IMR-90 (cell line): Measurements from ENCODE around the gene AGAP6. TPM values are rescaled to one million over a fixed set of nuclear protein-coding genes. Genes with fewer than 3 reads are reported as not detected.
"Not testable (repeated sequence)": the region's sequence is repeated elsewhere in the genome, so short reads cannot be mapped to it uniquely, and the experiment has no call there.

Source experiments
- ATAC-seq: fragments of 200-7000 bp; cut with Tn5 transposase; 2 replicates; pipeline ENCODE4 v1.9.1; 2020; ENCODE audit warnings: low read depth, mild to moderate bottlenecking, moderate library complexity
- BruUV-seq: library from RNA; stranded (reverse); fragments of 400-500 nt; replicated peaks from 2 replicates; lab custom pipeline; 2021; lab: Mats Ljungman, UMichigan
- CTCF ChIA-PET: fragments of 300-600 bp; formaldehyde crosslinking; extraction: SDS; loops from one replicate; lab custom pipeline; 2021; ENCODE audit warnings: antibody characterized with exemption; lab: Yijun Ruan, JAX
- POLR2A ChIA-PET: fragments of 300-600 bp; sonication (Branson Sonifier 250); formaldehyde crosslinking; loops from one replicate; lab custom pipeline; 2022; ENCODE audit warnings: antibody characterized with exemption; ENCODE audit not compliant: unreplicated experiment; lab: Charles Lee
- DNase-seq: peaks from one replicate; pipeline ENCODE4 v3.0.0; 2013
- H2AFZ ChIP-seq: replicated peaks from 2 replicates; pipeline ENCODE3; 2013; ENCODE audit warnings: low read length, mild to moderate bottlenecking; ENCODE audit not compliant: poor library complexity
- H2AK5ac ChIP-seq: 2 replicates; pipeline ENCODE4 v1.6.1; 2013; ENCODE audit warnings: low read depth, low read length, inconsistent platforms
- H2AK9ac ChIP-seq: replicated peaks from 2 replicates; pipeline ENCODE3; 2013; ENCODE audit warnings: mild to moderate bottlenecking, low read depth, low read length, moderate library complexity; ENCODE audit not compliant: poor library complexity
- H2BK120ac ChIP-seq: 2 replicates; pipeline ENCODE4 v1.6.1; 2013; ENCODE audit warnings: low read depth, low read length, inconsistent platforms
- H2BK15ac ChIP-seq: 3 replicates; pipeline ENCODE4 v1.6.1; 2013; ENCODE audit warnings: low read depth, low read length, inconsistent platforms
- H2BK20ac ChIP-seq: 2 replicates; pipeline ENCODE4 v1.6.1; 2013; ENCODE audit warnings: low read depth, mild to moderate bottlenecking, inconsistent platforms, low read length, moderate library complexity
- H2BK5ac ChIP-seq: 2 replicates; pipeline ENCODE4 v1.6.1; 2013; ENCODE audit warnings: mild to moderate bottlenecking, low read depth, low read length, inconsistent platforms; ENCODE audit not compliant: poor library complexity, severe bottlenecking
- H3K14ac ChIP-seq: replicated peaks from 2 replicates; pipeline ENCODE4 v1.6.1; 2013; ENCODE audit warnings: low read depth, low read length, inconsistent platforms
- H3K18ac ChIP-seq: 2 replicates; pipeline ENCODE4 v1.6.1; 2013; ENCODE audit warnings: low read depth, low read length, control low read depth
- H3K23ac ChIP-seq: 2 replicates; pipeline ENCODE4 v1.6.1; 2013; ENCODE audit warnings: low read depth, low read length, inconsistent platforms
- H3K27ac ChIP-seq: 2 replicates; pipeline ENCODE4 v1.5.1; 2013; ENCODE audit warnings: mild to moderate bottlenecking, control low read depth, low read length; ENCODE audit not compliant: insufficient read depth
- H3K27me3 ChIP-seq: 2 replicates; pipeline ENCODE4 v1.6.1; 2013; ENCODE audit warnings: low read length; ENCODE audit not compliant: control insufficient read depth, insufficient read depth
- H3K36me3 ChIP-seq: 2 replicates; pipeline ENCODE4 v1.6.1; 2013; ENCODE audit warnings: low read length, mixed read lengths; ENCODE audit not compliant: control insufficient read depth, insufficient read depth
- H3K4ac ChIP-seq: 2 replicates; pipeline ENCODE4 v1.6.1; 2013; ENCODE audit warnings: low read depth, low read length, inconsistent platforms
- H3K4me1 ChIP-seq: 2 replicates; pipeline ENCODE4 v1.6.1; 2013; ENCODE audit warnings: low read length, mixed read lengths; ENCODE audit not compliant: control insufficient read depth, insufficient read depth
- H3K4me2 ChIP-seq: 2 replicates; pipeline ENCODE4 v1.6.1; 2013; ENCODE audit warnings: low read depth, mild to moderate bottlenecking, control low read depth, low read length, moderate library complexity
- H3K4me3 ChIP-seq: 2 replicates; pipeline ENCODE4 v1.5.1; 2013; ENCODE audit warnings: low read depth, mild to moderate bottlenecking, control low read depth, low read length, moderate library complexity; ENCODE audit not compliant: insufficient read depth
- H3K56ac ChIP-seq: 2 replicates; pipeline ENCODE4 v1.6.1; 2013; ENCODE audit warnings: low read length, inconsistent platforms; ENCODE audit not compliant: insufficient read depth; ENCODE audit errors: extremely low read depth
- H3K79me1 ChIP-seq, 2 experiments: 2 replicates each; pipeline ENCODE4 v1.6.1; 2013; ENCODE audit warnings: low read length in 2 of 2, inconsistent platforms in 1 of 2, low read depth in 1 of 2
- H3K9ac ChIP-seq: 2 replicates; pipeline ENCODE4 v1.6.1; 2013; ENCODE audit warnings: low read depth, low read length, control low read depth
- H3K9me1 ChIP-seq: 2 replicates; pipeline ENCODE4 v1.6.1; 2013; ENCODE audit warnings: low read length, inconsistent platforms; ENCODE audit not compliant: insufficient read depth
- H3K9me3 ChIP-seq: 2 replicates; pipeline ENCODE4 v1.6.1; 2013; ENCODE audit warnings: low read length; ENCODE audit not compliant: control insufficient read depth, insufficient read depth
- H4K20me1 ChIP-seq: 2 replicates; pipeline ENCODE4 v1.6.1; 2013; ENCODE audit warnings: low read length, inconsistent platforms; ENCODE audit not compliant: insufficient read depth
- H4K5ac ChIP-seq: 2 replicates; pipeline ENCODE4 v1.6.1; 2013; ENCODE audit warnings: mild to moderate bottlenecking, low read depth, low read length, control low read depth
- H4K8ac ChIP-seq, 2 experiments: 2 replicates each; pipeline ENCODE4 v1.6.1; 2013; ENCODE audit warnings: low read depth in 2 of 2, low read length in 2 of 2, control low read depth in 1 of 2, inconsistent platforms in 1 of 2
- H4K91ac ChIP-seq: 2 replicates; pipeline ENCODE4 v1.6.1; 2013; ENCODE audit warnings: low read depth, low read length, inconsistent platforms; ENCODE audit not compliant: insufficient read depth
- WGBS, 2 experiments: methylation state at CpG; one replicate each; pipeline versions ENCODE4 v1.1.5 to v1.1.7; 2013; ENCODE audit warnings: missing lambda C conversion rate in 2 of 2; ENCODE audit not compliant: insufficient read length in 1 of 2; ENCODE audit errors: extremely low coverage in 2 of 2; 5-methylcytosine and 5-hydroxymethylcytosine counted together
- dilution Hi-C: fragments of 300-500 bp; cut with HindIII; formaldehyde crosslinking; loops from one replicate; pipeline ENCODE4 v1.14.3; 2018; ENCODE audit warnings: low sequenced_read_pairs; ENCODE audit not compliant: unreplicated experiment
- in situ Hi-C: fragments of 300-500 bp; cut with MboI; formaldehyde crosslinking; loops from 3 replicates; pipeline ENCODE4 v1.14.3; 2019; ENCODE audit warnings: low sequenced_read_pairs, inconsistent platforms, mixed read lengths
- intact Hi-C: fragments of 100-400 bp; cut with micrococcal nuclease; formaldehyde crosslinking; loops from 2 replicates; pipeline ENCODE4 v1.10.0; 2022
- polyA plus RNA-seq, 3 experiments: library from polyadenylated mRNA; depleted of rRNA; stranded (reverse); fragments of >200 nt; gene quantifications; 2 replicates each; pipeline ENCODE4 v1.2.3, GENCODE V29; 2012; ENCODE audit warnings: low replicate concordance in 1 of 3
- total RNA-seq: library from RNA; depleted of rRNA; stranded (reverse); fragments of >200 nt; gene quantifications from 2 replicates; pipeline ENCODE4 v1.2.3, GENCODE V29; 2012

Gene AGAP6
- total and polyA plus RNA-seq, 2 of the 4 experiments (the other 2 are of a cell fraction), result 2.3 to 13.6 TPM

GRCh38 chr10:50055494-50056292 is 67.5 kb downstream of the AGAP6 start:
- H3K9ac ChIP-seq, H3K36me3 ChIP-seq, H4K5ac ChIP-seq, H2BK5ac ChIP-seq, H4K8ac ChIP-seq, ATAC-seq, H3K18ac ChIP-seq, H3K4me3 ChIP-seq, in situ Hi-C loops, H3K4ac ChIP-seq, H3K27ac ChIP-seq, H2AK9ac ChIP-seq, H3K79me1 ChIP-seq, H2AFZ ChIP-seq, dilution Hi-C loops, H2BK15ac ChIP-seq, H3K27me3 ChIP-seq, H3K9me3 ChIP-seq, H4K20me1 ChIP-seq, intact Hi-C loops, H2BK20ac ChIP-seq, H3K4me2 ChIP-seq, H2BK120ac ChIP-seq, H3K14ac ChIP-seq, CTCF ChIA-PET, H3K56ac ChIP-seq, H2AK5ac ChIP-seq, H3K4me1 ChIP-seq, POLR2A ChIA-PET, H3K9me1 ChIP-seq, H3K23ac ChIP-seq, BruUV-seq, H4K91ac ChIP-seq: not testable (repeated sequence)
- no CpG with 5 or more reads among the region's 5 CpGs for WGBS, 2 experiments
- DNase-seq, result peak; percentile 33

GRCh38 chr10:50056654-50057053 is 68.4 kb downstream of the AGAP6 start:
- H2BK20ac ChIP-seq, intact Hi-C loops, H3K4me2 ChIP-seq, dilution Hi-C loops, H3K4me1 ChIP-seq, H3K9ac ChIP-seq, H3K56ac ChIP-seq, H4K91ac ChIP-seq, H3K9me1 ChIP-seq, H3K27ac ChIP-seq, H3K14ac ChIP-seq, H2AK5ac ChIP-seq, H4K8ac ChIP-seq, ATAC-seq, H4K20me1 ChIP-seq, in situ Hi-C loops, H2BK5ac ChIP-seq, BruUV-seq, H3K79me1 ChIP-seq, H3K9me3 ChIP-seq, CTCF ChIA-PET, H3K4ac ChIP-seq, H3K18ac ChIP-seq, H2BK120ac ChIP-seq, H3K36me3 ChIP-seq, H2BK15ac ChIP-seq, H2AK9ac ChIP-seq, H2AFZ ChIP-seq, H3K23ac ChIP-seq, DNase-seq, H3K4me3 ChIP-seq, H4K5ac ChIP-seq, POLR2A ChIA-PET, H3K27me3 ChIP-seq: not testable (repeated sequence)
- WGBS, 2 experiments, result no CpG with 5 or more reads among the region's 8 CpGs
